HCT116 (cell line): ENCODE results near the gene GNAO1. TPM values are rescaled to one million over a fixed set of nuclear protein-coding genes. Genes with fewer than 3 reads are reported as not detected.

Experiments
- ATAC-seq: fragments of 200-7000 bp; cut with Tn5 transposase; 2 replicates; pipeline ENCODE4 v1.9.1; 2020; ENCODE audit warnings: mild to moderate bottlenecking, moderate library complexity
- BruUV-seq: library from RNA; stranded (reverse); fragments of 400-500 nt; replicated peaks from 2 replicates; lab custom pipeline; 2021; lab: Mats Ljungman, UMichigan
- CTCF ChIA-PET: fragments of 300-600 bp; sonication (Branson Sonifier 250); formaldehyde crosslinking; loops from one replicate; lab custom pipeline; 2021; ENCODE audit warnings: antibody characterized with exemption; lab: Charles Lee
- POLR2A ChIA-PET: fragments of 300-600, 350-600 bp; sonication (Branson Sonifier 250); formaldehyde crosslinking; loops from one replicate; lab custom pipeline; 2021; ENCODE audit warnings: antibody characterized with exemption; lab: Charles Lee
- RAD21 ChIA-PET, 2 experiments: fragments of 300-600 bp; sonication (Branson Sonifier 250); formaldehyde crosslinking; loops; one replicate each; lab custom pipeline; 2023; ENCODE audit warnings: low total read pairs in 2 of 2; ENCODE audit not compliant: uncharacterized antibody in 2 of 2, unreplicated experiment in 2 of 2, low non-redundant PET in 1 of 2; lab: Charles Lee
- DNase-seq: peaks from one replicate; pipeline ENCODE4 v3.0.0-alpha.2; 2010; ENCODE audit warnings: low read depth, low spot score
- H2AFZ ChIP-seq: fragments of 200-600 bp; shearing (Covaris generic), sonication (generic); 2 replicates; pipeline ENCODE4 v1.6.1; 2017; ENCODE audit warnings: low read depth, mixed run types, mixed read lengths, antibody characterized with exemption, low read length; ENCODE audit not compliant: poor library complexity, severe bottlenecking
- H3K27ac ChIP-seq: 2 replicates; pipeline ENCODE4 v1.5.1; 2012; ENCODE audit warnings: low read depth, low read length
- H3K27me3 ChIP-seq: fragments of 200-600 bp; sonication (generic); 2 replicates; pipeline ENCODE4 v1.6.1; 2016; ENCODE audit warnings: mixed run types, low read length, mixed read lengths; ENCODE audit not compliant: insufficient read depth
- H3K36me3 ChIP-seq, 2 experiments: fragments of 200-500 bp in 1 of 2; fragments of 200-600 bp in 1 of 2; sonication (Bioruptor generic) in 1 of 2; sonication (generic) in 1 of 2; 2 replicates each; pipeline versions ENCODE4 v1.5.1 to v1.6.1; 2014 to 2016; ENCODE audit warnings: low read length in 2 of 2, inconsistent platforms in 1 of 2, mixed read lengths in 1 of 2, mixed run types in 1 of 2; ENCODE audit not compliant: insufficient read depth in 2 of 2, control insufficient read depth in 1 of 2
- H3K4me1 ChIP-seq, 2 experiments: fragments of 200-600 bp in 1 of 2; sonication (generic) in 1 of 2; 2 replicates each; pipeline versions ENCODE4 v1.5.1 to v1.6.1; 2012 to 2017; ENCODE audit warnings: low read length in 2 of 2, inconsistent platforms in 1 of 2, mild to moderate bottlenecking in 1 of 2, mixed read lengths in 1 of 2, mixed run types in 1 of 2, moderate library complexity in 1 of 2; ENCODE audit not compliant: insufficient read depth in 2 of 2, control insufficient read depth in 1 of 2
- H3K4me2 ChIP-seq: fragments of 200-600 bp; sonication (generic); 2 replicates; pipeline ENCODE4 v1.6.1; 2017; ENCODE audit warnings: mixed run types, low read length, mixed read lengths
- H3K4me3 ChIP-seq, 2 experiments: fragments of 200-600 bp in 1 of 2; sonication (generic) in 1 of 2; replicated peaks in 1 of 2; 2 replicates each; pipeline ENCODE4 v1.5.1; 2011 to 2016; ENCODE audit warnings: low read length in 2 of 2, control low read depth in 1 of 2, low read depth in 1 of 2, mild to moderate bottlenecking in 1 of 2, mixed read lengths in 1 of 2, mixed run types in 1 of 2
- H3K79me2 ChIP-seq: fragments of 200-600 bp; sonication (generic); 2 replicates; pipeline ENCODE4 v1.6.1; 2017; ENCODE audit warnings: mild to moderate bottlenecking, mixed run types, low read length, moderate library complexity, mixed read lengths; ENCODE audit not compliant: insufficient read depth
- H3K9ac ChIP-seq: fragments of 200-600 bp; sonication (generic); 2 replicates; pipeline ENCODE4 v1.6.1; 2016; ENCODE audit warnings: low read length, mixed read lengths
- H3K9me2 ChIP-seq: fragments of 200-600 bp; sonication (generic), shearing (Covaris generic); 2 replicates; pipeline ENCODE4 v1.6.1; 2017; ENCODE audit warnings: mixed run types, mild to moderate bottlenecking, moderate library complexity; ENCODE audit not compliant: insufficient read depth
- H3K9me3 ChIP-seq, 2 experiments: fragments of 200-500 bp in 1 of 2; fragments of 200-600 bp in 1 of 2; sonication (Bioruptor generic) in 1 of 2; sonication (generic) in 1 of 2; 2 replicates each; pipeline ENCODE4 v1.6.1; 2014 to 2017; ENCODE audit warnings: low read length in 2 of 2, mixed read lengths in 2 of 2, inconsistent platforms in 1 of 2, low read depth in 1 of 2, mild to moderate bottlenecking in 1 of 2, mixed run types in 1 of 2, moderate library complexity in 1 of 2; ENCODE audit not compliant: control insufficient read depth in 1 of 2, insufficient read depth in 1 of 2
- H4K20me1 ChIP-seq: fragments of 200-600 bp; sonication (generic), shearing (Covaris generic); 2 replicates; pipeline ENCODE4 v1.6.1; 2017; ENCODE audit warnings: mixed run types, mild to moderate bottlenecking, moderate library complexity; ENCODE audit not compliant: insufficient read depth
- CEBPB ChIP-seq: IDR thresholded peaks from 2 replicates; pipeline ENCODE4 v1.6.1; 2012; ENCODE audit warnings: low read depth
- JUND ChIP-seq: IDR thresholded peaks from 2 replicates; pipeline ENCODE4 v1.6.1; 2012
- RAD21 ChIP-seq: IDR thresholded peaks from 2 replicates; pipeline ENCODE4 v1.6.1; 2012; ENCODE audit warnings: low read depth, mild to moderate bottlenecking
- REST ChIP-seq: IDR thresholded peaks from 2 replicates; pipeline ENCODE4 v1.6.1; 2012; ENCODE audit warnings: low read depth
- TCF7L2 ChIP-seq: IDR thresholded peaks from 2 replicates; pipeline ENCODE4 v1.7.0; 2011; ENCODE audit warnings: borderline replicate concordance, inconsistent platforms; ENCODE audit not compliant: insufficient read depth, insufficient read length; ENCODE audit errors: extremely low read depth
- ZBTB33 ChIP-seq: IDR thresholded peaks from 2 replicates; pipeline ENCODE4 v1.6.1; 2011; ENCODE audit warnings: mild to moderate bottlenecking, low read length, moderate library complexity; ENCODE audit not compliant: insufficient replicate concordance; ENCODE audit errors: extremely low read depth
- ZFX ChIP-seq: fragments of 450-650 bp; IDR thresholded peaks from 2 replicates; pipeline ENCODE4 v1.6.1; 2017
- ZNF274 ChIP-seq: fragments of 200-500 bp; sonication (Bioruptor generic); IDR thresholded peaks from 2 replicates; pipeline ENCODE4 v1.6.1; 2014; ENCODE audit warnings: mild to moderate bottlenecking, low read depth, low read length, inconsistent platforms
- intact Hi-C: fragments of 100-400 bp; cut with micrococcal nuclease; formaldehyde crosslinking; loops from 2 replicates; pipeline ENCODE4 v1.10.0; 2022
- total RNA-seq: library from RNA; stranded (reverse); gene quantifications from one replicate; pipeline ENCODE4 v1.2.1, GENCODE V29; 2021; ENCODE audit not compliant: unreplicated experiment

Gene GNAO1
- total RNA-seq, 1 experiment from 2014 or later = 0.12 TPM

GRCh38 chr16:56163089-56163488 is 28.2 kb upstream of the GNAO1 start (continued):
- no peak for TF ChIP-seq ZBTB33
- TF ChIP-seq JUND = no peak
- no peak for TF ChIP-seq ZFX
- no peak for TF ChIP-seq ZNF274

GRCh38 chr16:56163938-56164337 is 27.4 kb upstream of the GNAO1 start:
- intact Hi-C loops = no loop called here
- no peaks in the 10 kb centered on the region for H3K36me3 ChIP-seq
- ChIA-PET CTCF (no interaction called here), POLR2A (no interaction called here), RAD21 (no interaction called here)
- H3K4me1 ChIP-seq = no peaks in the 10 kb centered on the region
- TF ChIP-seq JUND (no peak), CEBPB (no peak), RAD21 (no peak), TCF7L2 (no peak), REST (no peak)
- no peaks in the 10 kb centered on the region for H4K20me1 ChIP-seq
- no peak overlapping the region for H3K27ac ChIP-seq
- no peak overlapping the region for H3K4me2 ChIP-seq
- no peak for ATAC-seq
- no peak overlapping the region for H3K4me3 ChIP-seq
- H3K27me3 ChIP-seq = peaks cover 12% of the 10 kb centered on the region
- H3K79me2 ChIP-seq = no peaks in the 10 kb centered on the region
- no peak overlapping the region for H2AFZ ChIP-seq
- no peak for DNase-seq
- no peak overlapping the region for H3K9ac ChIP-seq
- H3K9me3 ChIP-seq = no peaks in the 10 kb centered on the region
- BruUV-seq = no TSS peak
- no peaks in the 10 kb centered on the region for H3K9me2 ChIP-seq
